Inferior parietal cortex (tissue), 1 donor: ENCODE data around the gene ZNF182.
"Not testable (repeated sequence)": the region's sequence is repeated elsewhere in the genome, so short reads cannot be mapped to it uniquely, and the experiment has no call there.

Experiments used
- DNase-seq: peaks from one replicate; pipeline ENCODE4 v3.0.0-alpha.2; 2016; ENCODE audit errors: extremely low spot score

The ZNF182 gene

GRCh38 chrX:48003758-48004457 is at the start of gene ZNF182:
Gene ZNF182 (minus strand): TSS chrX:48003989. CDS start chrX:48002609, 1,380 bp downstream.
- peak; percentile 89 for DNase-seq

DNA sequence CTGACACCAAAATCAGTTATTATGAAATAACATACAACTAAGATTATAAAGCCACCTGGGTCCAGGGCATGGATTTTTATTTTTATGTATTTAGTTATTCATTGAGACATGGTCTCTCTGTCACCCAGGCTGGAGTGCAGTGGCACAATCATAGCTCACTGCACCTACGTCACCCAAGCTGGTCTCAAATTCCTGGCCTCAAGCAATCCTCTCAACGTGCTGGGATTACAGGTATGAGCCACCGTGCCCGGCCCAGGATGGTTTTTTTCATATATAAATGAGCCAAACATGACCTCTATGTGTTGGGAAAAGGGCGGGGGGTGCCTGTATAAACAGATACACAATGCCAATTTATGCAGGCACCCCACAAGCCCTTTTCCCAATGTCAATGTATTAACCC is 43.1 kb upstream of the ZNF182 start:
- no peak for DNase-seq

- no peak for DNase-seq
These were observed 41.9 kb upstream of the ZNF182 start for GRCh38 chrX:48045410-48046311.

DNA sequence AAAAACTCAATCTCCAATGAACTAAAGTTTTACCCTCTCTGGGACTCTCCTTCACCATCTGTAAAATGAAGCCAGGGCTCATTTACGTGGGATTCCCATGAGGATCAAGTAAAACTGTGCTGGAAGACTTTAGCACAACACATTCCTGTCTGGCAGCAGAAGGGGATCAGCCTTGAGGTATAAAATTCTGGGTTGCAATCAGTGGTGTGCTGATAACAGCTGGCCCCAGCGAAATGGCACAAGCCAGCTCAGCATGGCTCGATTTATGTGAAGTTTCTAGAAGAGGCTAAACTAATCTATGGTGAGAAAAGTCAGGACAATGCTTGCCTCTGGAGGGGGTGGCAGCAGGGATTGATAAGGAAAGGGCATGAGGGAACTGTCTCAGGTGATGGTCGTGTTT is 39.3 kb upstream of the ZNF182 start:
- DNase-seq: no peak

DNA sequence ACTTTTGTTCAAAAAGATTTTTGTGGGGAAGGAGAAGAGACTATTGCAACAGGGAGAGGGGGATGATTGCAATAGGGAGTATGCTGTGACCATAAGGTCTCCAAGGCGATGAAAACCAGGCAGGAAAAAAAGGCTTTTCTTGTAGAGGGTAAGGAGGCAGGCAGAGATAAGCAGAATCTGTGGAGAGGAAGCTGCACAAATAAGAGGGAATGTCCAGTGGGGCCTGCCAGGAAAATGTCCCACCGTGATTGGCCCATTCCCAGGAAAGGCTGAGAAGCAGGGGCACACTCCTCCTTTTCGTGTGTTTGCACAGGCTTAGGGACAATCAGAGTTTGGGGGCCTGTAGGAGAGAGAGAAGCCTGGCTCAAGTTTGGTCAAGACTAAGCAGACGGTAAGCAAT is 32.1 kb upstream of the ZNF182 start:
- DNase-seq: no peak

DNA sequence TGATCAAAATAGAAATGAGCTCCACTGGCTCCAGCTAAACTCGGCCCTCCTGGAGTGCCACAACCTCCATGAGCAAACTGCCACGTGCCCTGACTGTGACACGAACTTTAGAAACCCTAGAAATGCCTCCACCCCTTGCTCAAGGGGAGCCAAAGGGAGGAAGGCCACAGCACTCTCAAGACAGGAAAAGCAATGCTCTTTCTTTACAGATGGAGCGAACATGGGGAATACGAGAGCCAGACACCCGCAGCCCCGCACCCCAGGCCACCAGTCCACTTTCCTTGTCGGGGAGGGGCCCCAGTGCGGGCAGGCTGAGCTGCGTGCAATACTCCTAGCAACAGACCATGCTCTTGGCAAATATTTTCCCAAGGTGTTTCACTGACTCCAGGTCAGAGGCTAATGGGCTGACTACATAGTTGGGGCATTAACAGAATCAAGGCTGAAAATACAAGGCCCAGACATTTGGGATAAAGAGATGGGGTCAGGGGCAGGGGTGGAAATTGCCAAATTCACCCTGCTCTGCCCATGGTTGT is 26.9 kb upstream of the ZNF182 start:
- not testable (repeated sequence) for DNase-seq

GRCh38 chrX:48030237-48030636 is 26.4 kb upstream of the ZNF182 start:
- no peak for DNase-seq

DNA sequence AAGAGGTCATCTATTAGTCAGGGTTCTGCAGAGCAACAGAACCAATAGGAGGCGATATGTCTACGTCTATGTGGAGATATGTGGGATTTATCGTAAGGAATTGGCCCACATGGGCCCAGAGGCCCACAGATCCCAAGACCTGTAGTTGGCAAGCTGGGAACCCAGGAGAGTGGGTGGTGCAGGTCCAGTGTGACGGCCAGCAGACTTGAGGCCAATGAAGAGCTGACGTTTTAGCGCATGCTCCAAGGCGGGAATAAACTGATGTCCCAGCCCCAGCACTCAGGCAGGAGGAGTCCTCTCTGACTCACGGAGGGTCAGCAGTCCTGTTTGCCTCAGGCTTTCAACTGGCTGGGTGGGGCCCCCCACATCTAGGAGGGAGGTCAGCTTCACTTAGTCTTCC is 24.3 kb upstream of the ZNF182 start:
- DNase-seq: no peak

- DNase-seq: not testable (repeated sequence)
These were observed 23.8 kb upstream of the ZNF182 start for GRCh38 chrX:48027545-48027944.

GRCh38 chrX:48025561-48025960 is 21.8 kb upstream of the ZNF182 start:
- peak; percentile 76 for DNase-seq

GRCh38 chrX:48022738-48023137 is 18.9 kb upstream of the ZNF182 start:
- DNase-seq: no peak

- no peak for DNase-seq
These were observed 18.3 kb upstream of the ZNF182 start for GRCh38 chrX:48022100-48022499.

- peak; percentile 75 for DNase-seq
These were observed 17.5 kb upstream of the ZNF182 start for GRCh38 chrX:48021026-48021900.

GRCh38 chrX:48020472-48020871 is 16.7 kb upstream of the ZNF182 start:
- DNase-seq: not testable (repeated sequence)

- not testable (repeated sequence) for DNase-seq
These were observed 16.1 kb upstream of the ZNF182 start for GRCh38 chrX:48019892-48020291.

GRCh38 chrX:48016583-48017310 is 13.0 kb upstream of the ZNF182 start:
- DNase-seq: not testable (repeated sequence)

DNA sequence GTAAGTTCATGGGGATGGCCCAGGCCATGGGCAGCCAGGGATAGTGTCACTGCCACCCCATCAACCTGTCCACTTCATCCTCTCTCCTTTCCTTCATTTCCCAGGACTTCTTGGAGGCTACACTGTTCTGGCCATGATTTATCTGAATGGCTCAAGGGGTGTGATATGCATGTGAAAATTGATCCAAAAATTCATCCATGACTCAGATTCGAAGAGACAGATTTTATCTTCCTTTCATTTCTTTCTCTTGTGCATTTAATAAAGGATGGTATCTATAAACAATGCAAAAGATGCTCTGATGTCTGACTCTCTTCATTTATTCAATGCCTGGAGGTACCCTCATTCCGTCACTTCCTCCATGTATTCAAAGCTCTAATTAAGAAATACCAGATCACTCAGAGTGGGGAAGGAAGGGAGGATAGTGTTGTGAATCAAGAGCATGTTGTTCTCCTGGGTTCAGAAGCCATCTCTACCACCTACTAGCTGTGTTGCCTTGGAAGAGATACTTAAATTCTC is 5.7 kb upstream of the ZNF182 start:
- DNase-seq: not testable (repeated sequence)

DNA sequence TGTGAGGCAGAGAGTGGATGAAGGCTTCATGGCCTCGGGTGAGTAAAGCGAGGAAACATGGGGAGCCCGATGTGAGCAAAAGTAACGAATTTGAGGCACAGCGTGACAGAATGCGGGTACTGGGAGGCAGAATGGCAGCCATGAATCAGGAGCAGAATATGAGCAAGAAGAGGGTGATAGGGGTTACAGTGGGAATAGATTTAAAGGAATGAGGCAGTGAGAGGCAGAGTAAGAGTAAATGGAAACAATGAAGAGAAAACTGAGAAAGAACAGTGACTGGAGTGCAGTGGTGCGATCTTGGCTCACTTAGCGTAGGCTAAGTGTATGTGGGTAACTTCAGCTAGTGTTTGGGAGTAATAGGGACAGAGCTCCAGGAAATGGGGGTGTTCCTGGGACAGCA is 2.9 kb upstream of the ZNF182 start, which contains the start of gene SPACA5:
SPACA5 (plus strand) TSS at position 301 of the 400 bp plus-strand sequence. CDS start 815 bp downstream, outside the sequence.
- not testable (repeated sequence) for DNase-seq

DNA sequence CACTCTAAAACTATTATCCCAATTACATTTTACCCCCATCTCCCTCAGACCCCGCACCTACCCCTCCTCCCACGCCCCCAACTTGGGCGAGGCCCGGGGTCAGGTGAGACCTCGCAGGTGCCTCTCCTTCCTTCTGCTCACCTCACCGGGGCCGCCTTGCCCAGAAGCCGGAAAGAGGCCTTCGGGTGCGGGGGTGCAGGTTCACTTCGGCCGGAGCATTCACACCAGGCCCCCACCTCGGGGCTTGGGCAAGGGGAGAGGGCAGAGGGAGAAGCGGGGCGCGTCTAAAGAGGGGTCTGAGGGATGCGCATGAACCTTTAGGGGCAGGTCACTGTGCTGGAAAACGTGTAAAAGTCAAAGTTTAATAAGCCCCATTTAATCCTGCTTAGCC is 427 bp downstream of the ZNF182 start:
- no peak for DNase-seq

GRCh38 chrX:48002929-48003328 is 860 bp downstream of the ZNF182 start:
- no peak for DNase-seq

DNA sequence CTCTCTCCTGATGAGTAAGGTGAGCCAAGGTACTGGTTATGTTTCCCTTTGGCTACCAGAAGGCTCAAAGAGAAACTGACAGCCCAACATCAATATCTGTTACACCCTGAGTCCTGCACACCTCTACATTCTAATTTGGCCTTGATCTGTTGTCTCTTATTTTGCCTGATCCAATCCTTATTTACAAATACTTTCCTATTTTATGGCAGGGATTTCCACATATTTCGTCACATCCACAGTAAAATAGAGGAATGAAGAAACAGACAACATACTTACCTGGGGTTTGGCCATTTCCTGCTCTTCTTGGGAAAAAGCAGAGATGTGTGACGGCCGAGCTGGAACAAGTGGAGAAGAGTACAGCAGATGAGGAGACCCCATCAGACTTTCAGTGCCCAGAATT is 1.5 kb downstream of the ZNF182 start:
- no peak for DNase-seq
